HG03095 (cell line): ENCODE results near the gene TAS2R60.
"Not testable (repeated sequence)": the region's sequence is repeated elsewhere in the genome, so short reads cannot be mapped to it uniquely, and the experiment has no call there.

Experiments
- ATAC-seq: cut with Tn5 transposase; IDR thresholded peaks from one replicate; pipeline ENCODE4 v1.9.1; 2021; ENCODE audit warnings: moderate library complexity; ENCODE audit not compliant: unreplicated experiment

TAS2R60 gene

DNA sequence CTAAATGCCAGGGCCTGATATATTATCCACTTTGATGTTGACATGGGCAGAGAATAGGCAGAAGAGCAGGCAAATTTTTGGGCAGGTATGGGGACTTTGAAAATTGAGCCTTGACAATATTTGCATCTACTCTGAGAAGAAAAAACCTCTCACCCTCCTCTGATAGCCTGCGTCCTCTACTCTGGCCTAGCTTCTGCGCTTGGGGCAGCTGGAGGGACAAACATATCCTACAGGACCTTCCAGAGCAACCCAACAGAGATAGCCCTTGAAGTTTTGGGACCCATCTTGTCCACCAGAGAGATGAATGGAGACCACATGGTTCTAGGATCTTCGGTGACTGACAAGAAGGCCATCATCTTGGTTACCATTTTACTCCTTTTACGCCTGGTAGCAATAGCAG, at the start of gene TAS2R60:
TAS2R60 (plus strand) TSS at position 301 of the 400 bp plus-strand sequence; CDS start at position 301, 0 bp downstream.
- ATAC-seq, result no peak

DNA sequence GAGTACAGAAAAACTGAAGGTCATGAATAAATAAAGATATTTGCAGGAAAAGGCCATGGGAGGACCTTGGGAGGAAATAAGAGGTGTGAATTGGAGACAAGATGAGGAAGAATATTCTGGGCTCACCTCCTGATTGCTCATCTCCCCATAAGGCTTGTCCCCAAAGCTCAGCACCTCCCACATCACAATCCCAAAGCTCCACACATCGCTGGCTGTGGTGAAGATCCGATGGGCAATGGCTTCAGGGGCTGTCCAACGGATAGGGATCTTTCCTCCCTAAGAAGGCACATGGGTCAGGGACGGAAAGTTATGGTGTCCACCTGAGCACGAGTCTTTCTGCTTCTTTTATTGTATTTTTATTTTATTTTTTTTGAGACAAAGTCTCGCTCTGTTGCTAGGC, 49.2 kb upstream of the TAS2R60 start:
- no peak for ATAC-seq

GRCh38 chr7:143394777-143395176, 48.5 kb upstream of the TAS2R60 start:
- ATAC-seq, result no peak

DNA sequence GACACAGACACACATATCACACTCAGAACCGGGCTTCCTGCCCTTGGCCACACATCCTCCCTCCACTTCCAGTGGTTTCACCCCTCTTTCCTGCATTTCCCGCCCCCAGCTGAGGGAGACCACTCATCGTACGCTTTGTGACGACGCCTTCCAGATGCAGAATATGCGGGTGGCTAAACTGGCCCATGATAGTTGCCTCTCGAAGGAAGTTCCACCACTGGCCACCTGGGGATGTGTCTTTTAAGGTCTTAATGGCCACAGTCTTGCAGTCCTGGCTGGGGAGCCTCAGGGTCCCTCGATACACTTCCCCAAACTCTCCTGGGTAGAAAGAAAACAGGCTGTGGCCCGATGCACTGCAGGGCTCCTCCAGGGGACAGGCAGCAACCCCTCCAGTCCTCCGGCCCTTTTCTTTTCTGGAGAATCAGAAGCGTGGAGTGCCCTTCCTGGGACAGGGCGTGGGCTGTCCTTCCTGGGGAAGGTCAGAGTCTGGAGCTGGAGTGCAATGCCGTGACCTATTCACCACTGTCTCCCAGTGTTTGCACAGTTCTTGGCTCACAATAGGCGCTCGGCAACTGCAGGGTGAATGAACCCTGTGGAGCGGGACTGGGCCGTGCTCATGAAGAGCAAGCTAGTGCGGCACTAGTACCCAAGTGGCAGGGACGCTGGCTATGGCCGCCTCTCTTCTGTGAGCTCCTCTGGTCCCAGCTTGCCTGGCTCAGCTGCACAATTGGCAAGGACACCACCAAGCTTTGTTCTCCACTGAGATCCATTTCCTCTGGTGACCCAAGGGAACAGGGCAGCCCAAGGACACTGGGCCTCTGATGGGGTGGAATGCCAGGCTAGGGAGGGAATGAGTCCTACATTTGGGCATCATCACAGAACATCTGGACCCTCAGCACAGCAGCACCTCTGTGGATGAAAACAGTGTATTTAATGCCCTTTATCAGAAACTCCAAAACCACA, 47.8 kb upstream of the TAS2R60 start:
- ATAC-seq, result no peak

DNA sequence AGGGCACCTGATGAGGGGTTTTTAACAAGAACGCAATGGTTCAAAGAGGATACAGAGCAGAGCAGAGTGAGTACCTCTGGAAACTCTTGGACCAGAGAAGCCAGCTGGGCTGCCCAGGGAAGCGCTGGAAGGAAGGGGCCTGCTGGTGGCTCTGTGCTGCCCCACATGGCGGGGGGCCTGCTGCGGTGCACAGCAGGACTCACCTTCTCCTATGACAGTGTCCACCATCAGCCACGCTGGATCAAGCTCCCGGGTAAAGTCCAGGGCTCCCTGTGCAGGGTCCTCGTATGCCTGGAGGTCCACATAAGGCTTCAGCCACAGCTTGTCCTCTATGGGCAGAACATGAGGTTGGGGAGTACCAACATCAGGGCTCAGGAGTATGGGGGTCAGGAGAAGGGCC, 47.1 kb upstream of the TAS2R60 start:
- no peak for ATAC-seq

DNA sequence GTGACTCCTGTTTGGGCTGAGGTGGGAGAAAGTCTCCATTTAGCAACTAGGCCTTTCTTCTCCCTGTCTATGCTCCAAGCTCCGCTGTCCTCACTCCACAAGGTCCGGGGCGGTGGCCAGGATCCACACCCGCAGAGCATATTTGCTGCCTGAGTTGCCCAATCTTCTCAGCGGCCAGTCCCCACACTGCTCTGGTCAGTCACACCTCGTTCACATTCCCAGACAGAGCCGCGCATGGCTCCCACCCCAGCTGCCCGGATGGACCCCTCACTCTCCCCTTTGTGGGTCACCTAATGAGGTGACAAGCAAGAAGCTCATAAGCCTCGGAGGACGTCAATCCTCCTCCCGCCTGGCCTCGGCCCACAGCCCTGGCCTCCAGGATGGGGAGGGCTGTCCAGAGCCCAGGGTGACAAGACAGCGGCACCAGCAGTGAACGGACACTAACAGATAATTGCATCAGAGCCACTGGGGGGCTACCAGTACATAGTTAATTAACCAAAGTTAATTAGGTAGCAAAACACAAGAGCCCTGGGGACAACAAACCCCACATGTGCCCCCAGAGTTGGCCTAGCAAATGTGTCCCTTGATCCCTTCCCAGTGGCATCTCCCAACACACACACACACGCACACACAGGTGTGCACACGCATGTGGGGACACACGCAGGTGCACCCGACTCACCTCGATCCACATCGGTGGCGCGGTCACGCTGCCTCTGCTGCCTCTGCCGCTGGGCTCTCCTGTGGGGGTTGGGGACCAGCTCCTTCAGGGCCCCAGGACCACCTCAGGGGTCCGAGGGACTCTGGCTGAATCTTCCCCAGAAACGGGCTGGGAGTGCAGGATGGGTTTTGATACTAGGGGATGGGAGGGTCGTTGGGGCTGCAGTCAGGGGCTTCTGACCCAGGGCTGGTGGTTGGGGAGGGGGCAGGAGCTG, 46.4 kb upstream of the TAS2R60 start:
- ATAC-seq, result no peak

DNA sequence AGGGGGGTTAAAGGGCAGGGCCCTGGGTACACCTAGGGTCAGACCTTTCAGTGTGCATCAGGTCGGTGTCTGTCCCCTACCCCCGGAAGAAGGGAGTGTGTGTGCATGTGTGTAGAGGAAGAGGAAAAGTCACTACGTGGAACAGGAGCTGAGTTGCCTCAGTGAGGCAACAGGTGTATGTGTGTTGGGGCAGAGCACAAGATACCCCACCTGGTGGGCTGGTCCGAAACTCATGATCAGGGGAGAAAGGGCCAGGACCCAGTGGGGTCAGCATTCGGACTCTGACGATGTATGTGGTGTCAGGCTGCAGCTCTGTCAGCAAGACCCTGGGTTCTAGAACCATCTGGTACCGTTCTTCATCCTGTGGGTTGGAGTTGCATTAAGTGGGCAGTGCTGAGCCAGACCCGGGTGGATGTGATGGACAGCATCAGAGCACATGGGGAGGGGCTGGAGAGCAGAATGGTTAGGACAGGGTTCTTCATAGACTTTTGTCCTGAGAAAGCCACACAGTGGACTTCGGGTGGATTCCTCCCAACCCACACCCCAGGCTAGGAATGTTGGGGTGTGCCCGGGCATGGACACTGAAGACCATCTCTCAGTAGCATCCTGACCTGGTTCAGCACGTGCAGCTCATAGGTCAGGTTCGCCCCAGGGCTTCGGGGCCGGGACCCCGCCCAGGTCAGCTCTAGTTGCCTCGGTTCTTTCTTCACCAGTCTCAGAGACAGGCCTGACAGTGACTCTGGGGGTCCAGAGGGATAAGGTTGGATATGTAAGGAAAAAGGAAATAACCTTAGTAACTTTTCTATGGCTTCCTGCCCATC, 45.3 kb upstream of the TAS2R60 start:
- no peak for ATAC-seq

- no peak for ATAC-seq
These were observed 44.6 kb upstream of the TAS2R60 start for GRCh38 chr7:143398616-143399015.

GRCh38 chr7:143399151-143399550, 44.1 kb upstream of the TAS2R60 start:
- no peak for ATAC-seq

- no peak for ATAC-seq
These were observed 43.6 kb upstream of the TAS2R60 start for GRCh38 chr7:143399642-143400041.

DNA sequence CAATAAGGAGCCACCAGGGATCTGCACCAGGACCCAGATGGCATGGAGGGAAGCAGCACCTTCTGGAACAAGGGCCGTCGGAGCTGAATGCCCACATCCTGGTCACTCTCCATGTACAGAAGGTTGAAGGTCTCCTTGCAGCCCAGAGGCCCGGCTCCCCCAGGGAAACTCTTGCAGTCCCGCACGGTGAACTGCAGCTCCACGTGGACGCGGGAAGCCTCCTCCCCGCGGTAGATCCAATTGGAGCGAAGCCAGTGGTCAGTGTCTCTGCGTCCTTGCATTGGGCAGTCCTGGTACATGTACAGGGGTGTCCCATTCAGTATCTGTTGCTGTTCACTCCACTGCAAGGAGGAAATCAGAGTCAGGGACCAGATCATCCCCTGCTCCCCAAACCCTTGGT, 42.0 kb upstream of the TAS2R60 start:
- no peak for ATAC-seq

DNA sequence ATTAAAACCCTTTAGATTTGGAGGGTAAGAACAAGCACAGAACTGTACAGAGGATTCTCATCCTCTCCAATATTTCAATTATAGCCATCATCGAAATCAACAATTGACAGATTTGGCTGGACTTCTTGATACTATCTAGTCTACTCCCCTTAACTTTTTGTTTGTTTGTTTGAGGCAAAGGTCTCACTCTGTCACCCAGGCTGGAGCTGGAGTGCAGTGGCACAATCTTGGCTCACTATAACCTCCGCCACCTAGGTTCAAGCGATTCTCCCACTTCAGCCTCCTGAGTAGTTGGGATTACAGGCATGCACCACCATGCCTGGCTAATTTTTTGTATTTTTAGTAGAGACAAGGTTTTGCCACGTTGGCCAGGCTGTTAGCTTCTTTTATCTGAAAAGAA, 41.0 kb upstream of the TAS2R60 start:
- not testable (repeated sequence) for ATAC-seq

GRCh38 chr7:143405173-143406001, 37.9 kb upstream of the TAS2R60 start:
- ATAC-seq, result no peak

GRCh38 chr7:143406002-143406357, 37.3 kb upstream of the TAS2R60 start:
- no peak for ATAC-seq

GRCh38 chr7:143407287-143408251, 35.7 kb upstream of the TAS2R60 start:
- ATAC-seq, result no peak

DNA sequence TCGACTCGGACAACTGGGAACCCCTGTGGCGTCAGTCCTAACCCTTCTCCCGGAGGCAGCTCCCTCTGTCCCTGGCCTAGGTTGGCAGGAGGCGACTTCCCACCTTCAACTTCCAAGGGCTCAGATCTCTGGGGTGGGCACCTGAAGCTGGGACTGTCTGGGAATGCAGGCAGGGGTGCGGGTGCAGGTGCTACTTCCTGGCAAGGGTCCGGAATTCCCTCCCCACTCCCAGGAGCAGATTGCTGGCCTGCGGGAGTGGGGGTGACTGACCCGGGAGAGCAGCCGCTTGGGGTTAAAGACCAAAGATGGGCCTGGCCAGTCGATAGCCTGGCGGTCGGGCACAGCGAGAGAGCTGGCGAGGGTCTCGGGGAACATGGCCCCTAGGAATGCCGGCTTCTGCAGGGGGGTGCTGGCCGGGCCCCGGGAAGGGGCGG, 35.0 kb upstream of the TAS2R60 start:
- ATAC-seq, result no peak

- ATAC-seq, result no peak
These were observed 34.3 kb upstream of the TAS2R60 start, which contains the start of gene EPHA1 for GRCh38 chr7:143408686-143409561. EPHA1 (minus strand) TSS chr7:143408856; CDS start chr7:143408805, 51 bp downstream.
